IMR-90 (cell line): Measurements from ENCODE around the gene EIF4H. TPM values are rescaled to one million over a fixed set of nuclear protein-coding genes. Genes with fewer than 3 reads are reported as not detected.

Experiments
- ATAC-seq: fragments of 200-7000 bp; cut with Tn5 transposase; 2 replicates; pipeline ENCODE4 v1.9.1; 2020; ENCODE audit warnings: low read depth, mild to moderate bottlenecking, moderate library complexity
- BruUV-seq: library from RNA; stranded (reverse); fragments of 400-500 nt; replicated peaks from 2 replicates; lab custom pipeline; 2021; lab: Mats Ljungman, UMichigan
- CTCF ChIA-PET: fragments of 300-600 bp; formaldehyde crosslinking; extraction: SDS; loops from one replicate; lab custom pipeline; 2021; ENCODE audit warnings: antibody characterized with exemption; lab: Yijun Ruan, JAX
- POLR2A ChIA-PET: fragments of 300-600 bp; sonication (Branson Sonifier 250); formaldehyde crosslinking; loops from one replicate; lab custom pipeline; 2022; ENCODE audit warnings: antibody characterized with exemption; ENCODE audit not compliant: unreplicated experiment; lab: Charles Lee
- DNase-seq: peaks from one replicate; pipeline ENCODE4 v3.0.0; 2013
- H2AFZ ChIP-seq: replicated peaks from 2 replicates; pipeline ENCODE3; 2013; ENCODE audit warnings: low read length, mild to moderate bottlenecking; ENCODE audit not compliant: poor library complexity
- H2AK5ac ChIP-seq: 2 replicates; pipeline ENCODE4 v1.6.1; 2013; ENCODE audit warnings: low read depth, low read length, inconsistent platforms
- H2AK9ac ChIP-seq: replicated peaks from 2 replicates; pipeline ENCODE3; 2013; ENCODE audit warnings: mild to moderate bottlenecking, low read depth, low read length, moderate library complexity; ENCODE audit not compliant: poor library complexity
- H2BK120ac ChIP-seq: 2 replicates; pipeline ENCODE4 v1.6.1; 2013; ENCODE audit warnings: low read depth, low read length, inconsistent platforms
- H2BK15ac ChIP-seq: 3 replicates; pipeline ENCODE4 v1.6.1; 2013; ENCODE audit warnings: low read depth, low read length, inconsistent platforms
- H2BK20ac ChIP-seq: 2 replicates; pipeline ENCODE4 v1.6.1; 2013; ENCODE audit warnings: low read depth, mild to moderate bottlenecking, inconsistent platforms, low read length, moderate library complexity
- H2BK5ac ChIP-seq: 2 replicates; pipeline ENCODE4 v1.6.1; 2013; ENCODE audit warnings: mild to moderate bottlenecking, low read depth, low read length, inconsistent platforms; ENCODE audit not compliant: poor library complexity, severe bottlenecking
- H3K14ac ChIP-seq: replicated peaks from 2 replicates; pipeline ENCODE4 v1.6.1; 2013; ENCODE audit warnings: low read depth, low read length, inconsistent platforms
- H3K18ac ChIP-seq: 2 replicates; pipeline ENCODE4 v1.6.1; 2013; ENCODE audit warnings: low read depth, low read length, control low read depth
- H3K23ac ChIP-seq: 2 replicates; pipeline ENCODE4 v1.6.1; 2013; ENCODE audit warnings: low read depth, low read length, inconsistent platforms
- H3K27ac ChIP-seq: 2 replicates; pipeline ENCODE4 v1.5.1; 2013; ENCODE audit warnings: mild to moderate bottlenecking, control low read depth, low read length; ENCODE audit not compliant: insufficient read depth
- H3K27me3 ChIP-seq: 2 replicates; pipeline ENCODE4 v1.6.1; 2013; ENCODE audit warnings: low read length; ENCODE audit not compliant: control insufficient read depth, insufficient read depth
- H3K36me3 ChIP-seq: 2 replicates; pipeline ENCODE4 v1.6.1; 2013; ENCODE audit warnings: low read length, mixed read lengths; ENCODE audit not compliant: control insufficient read depth, insufficient read depth
- H3K4ac ChIP-seq: 2 replicates; pipeline ENCODE4 v1.6.1; 2013; ENCODE audit warnings: low read depth, low read length, inconsistent platforms
- H3K4me1 ChIP-seq: 2 replicates; pipeline ENCODE4 v1.6.1; 2013; ENCODE audit warnings: low read length, mixed read lengths; ENCODE audit not compliant: control insufficient read depth, insufficient read depth
- H3K4me2 ChIP-seq: 2 replicates; pipeline ENCODE4 v1.6.1; 2013; ENCODE audit warnings: low read depth, mild to moderate bottlenecking, control low read depth, low read length, moderate library complexity
- H3K4me3 ChIP-seq: 2 replicates; pipeline ENCODE4 v1.5.1; 2013; ENCODE audit warnings: low read depth, mild to moderate bottlenecking, control low read depth, low read length, moderate library complexity; ENCODE audit not compliant: insufficient read depth
- H3K56ac ChIP-seq: 2 replicates; pipeline ENCODE4 v1.6.1; 2013; ENCODE audit warnings: low read length, inconsistent platforms; ENCODE audit not compliant: insufficient read depth; ENCODE audit errors: extremely low read depth
- H3K79me1 ChIP-seq, 2 experiments: 2 replicates each; pipeline ENCODE4 v1.6.1; 2013; ENCODE audit warnings: low read length in 2 of 2, inconsistent platforms in 1 of 2, low read depth in 1 of 2
- H3K9ac ChIP-seq: 2 replicates; pipeline ENCODE4 v1.6.1; 2013; ENCODE audit warnings: low read depth, low read length, control low read depth
- H3K9me1 ChIP-seq: 2 replicates; pipeline ENCODE4 v1.6.1; 2013; ENCODE audit warnings: low read length, inconsistent platforms; ENCODE audit not compliant: insufficient read depth
- H3K9me3 ChIP-seq: 2 replicates; pipeline ENCODE4 v1.6.1; 2013; ENCODE audit warnings: low read length; ENCODE audit not compliant: control insufficient read depth, insufficient read depth
- H4K20me1 ChIP-seq: 2 replicates; pipeline ENCODE4 v1.6.1; 2013; ENCODE audit warnings: low read length, inconsistent platforms; ENCODE audit not compliant: insufficient read depth
- H4K5ac ChIP-seq: 2 replicates; pipeline ENCODE4 v1.6.1; 2013; ENCODE audit warnings: mild to moderate bottlenecking, low read depth, low read length, control low read depth
- H4K8ac ChIP-seq, 2 experiments: 2 replicates each; pipeline ENCODE4 v1.6.1; 2013; ENCODE audit warnings: low read depth in 2 of 2, low read length in 2 of 2, control low read depth in 1 of 2, inconsistent platforms in 1 of 2
- H4K91ac ChIP-seq: 2 replicates; pipeline ENCODE4 v1.6.1; 2013; ENCODE audit warnings: low read depth, low read length, inconsistent platforms; ENCODE audit not compliant: insufficient read depth
- CEBPB ChIP-seq: IDR thresholded peaks from 2 replicates; pipeline ENCODE4 v1.6.1; 2012; ENCODE audit warnings: low read depth, low read length, improper control_type of control experiment
- FOS ChIP-seq: fragments of 150-350 bp; IDR thresholded peaks from 2 replicates; pipeline ENCODE4 v1.6.1; 2016; ENCODE audit warnings: low read depth, low read length
- MAFK ChIP-seq: IDR thresholded peaks from 2 replicates; pipeline ENCODE4 v1.6.1; 2012; ENCODE audit warnings: low read depth, low read length, improper control_type of control experiment
- MXI1 ChIP-seq: IDR thresholded peaks from 2 replicates; pipeline ENCODE4 v1.6.1; 2012; ENCODE audit warnings: low read depth, mild to moderate bottlenecking, low read length, moderate library complexity, borderline replicate concordance
- NFE2L2 ChIP-seq: fragments of 150-350 bp; IDR thresholded peaks from 2 replicates; pipeline ENCODE4 v1.6.1; 2016; ENCODE audit warnings: low read depth, mild to moderate bottlenecking, low read length
- POLR2A ChIP-seq: IDR thresholded peaks from 2 replicates; pipeline ENCODE4 v1.6.1; 2012; ENCODE audit warnings: mild to moderate bottlenecking, low read depth, low read length
- RAD21 ChIP-seq: IDR thresholded peaks from 2 replicates; pipeline ENCODE4 v1.6.1; 2012; ENCODE audit warnings: low read length, improper control_type of control experiment
- RCOR1 ChIP-seq: IDR thresholded peaks from 2 replicates; pipeline ENCODE4 v1.6.1; 2012; ENCODE audit warnings: mild to moderate bottlenecking, low read length, improper control_type of control experiment; ENCODE audit not compliant: insufficient replicate concordance
- RFX5 ChIP-seq: IDR thresholded peaks from 2 replicates; pipeline ENCODE4 v1.8.0; 2012; ENCODE audit warnings: low read depth, mild to moderate bottlenecking, low read length, moderate library complexity
- SMC3 ChIP-seq: fragments of 150-350 bp; IDR thresholded peaks from 2 replicates; pipeline ENCODE4 v1.6.1; 2016; ENCODE audit warnings: low read depth, mild to moderate bottlenecking, antibody characterized with exemption, low read length, moderate library complexity
- WGBS, 2 experiments: methylation state at CpG; one replicate each; pipeline versions ENCODE4 v1.1.5 to v1.1.7; 2013; ENCODE audit warnings: missing lambda C conversion rate in 2 of 2; ENCODE audit not compliant: insufficient read length in 1 of 2; ENCODE audit errors: extremely low coverage in 2 of 2; 5-methylcytosine and 5-hydroxymethylcytosine counted together
- dilution Hi-C: fragments of 300-500 bp; cut with HindIII; formaldehyde crosslinking; loops from one replicate; pipeline ENCODE4 v1.14.3; 2018; ENCODE audit warnings: low sequenced_read_pairs; ENCODE audit not compliant: unreplicated experiment
- in situ Hi-C: fragments of 300-500 bp; cut with MboI; formaldehyde crosslinking; loops from 3 replicates; pipeline ENCODE4 v1.14.3; 2019; ENCODE audit warnings: low sequenced_read_pairs, inconsistent platforms, mixed read lengths
- intact Hi-C: fragments of 100-400 bp; cut with micrococcal nuclease; formaldehyde crosslinking; loops from 2 replicates; pipeline ENCODE4 v1.10.0; 2022
- polyA plus RNA-seq, 3 experiments: library from polyadenylated mRNA; depleted of rRNA; stranded (reverse); fragments of >200 nt; gene quantifications; 2 replicates each; pipeline ENCODE4 v1.2.3, GENCODE V29; 2012; ENCODE audit warnings: low replicate concordance in 1 of 3
- total RNA-seq: library from RNA; depleted of rRNA; stranded (reverse); fragments of >200 nt; gene quantifications from 2 replicates; pipeline ENCODE4 v1.2.3, GENCODE V29; 2012
- TF ChIP-seq, protein P1 (sequence below): fragments of 150-350 bp; IDR thresholded peaks from 2 replicates; pipeline ENCODE4 v1.6.1; 2017; ENCODE audit warnings: mild to moderate bottlenecking, antibody characterized with exemption, low read length, low read depth
- TF ChIP-seq, protein P2 (sequence below): fragments of 150-350 bp; IDR thresholded peaks from 2 replicates; pipeline ENCODE4 v1.6.1; 2016; ENCODE audit warnings: low read depth, mild to moderate bottlenecking, low read length, moderate library complexity, borderline replicate concordance
- TF ChIP-seq, protein P3 (sequence below): conservative IDR thresholded peaks from 2 replicates; pipeline ENCODE4 v1.5.1; 2012; ENCODE audit warnings: mild to moderate bottlenecking, low read depth, low read length, improper control_type of control experiment

EIF4H gene
- total and polyA plus RNA-seq, 2 of the 4 experiments (the other 2 are of a cell fraction) = 241 to 321 TPM

DNA sequence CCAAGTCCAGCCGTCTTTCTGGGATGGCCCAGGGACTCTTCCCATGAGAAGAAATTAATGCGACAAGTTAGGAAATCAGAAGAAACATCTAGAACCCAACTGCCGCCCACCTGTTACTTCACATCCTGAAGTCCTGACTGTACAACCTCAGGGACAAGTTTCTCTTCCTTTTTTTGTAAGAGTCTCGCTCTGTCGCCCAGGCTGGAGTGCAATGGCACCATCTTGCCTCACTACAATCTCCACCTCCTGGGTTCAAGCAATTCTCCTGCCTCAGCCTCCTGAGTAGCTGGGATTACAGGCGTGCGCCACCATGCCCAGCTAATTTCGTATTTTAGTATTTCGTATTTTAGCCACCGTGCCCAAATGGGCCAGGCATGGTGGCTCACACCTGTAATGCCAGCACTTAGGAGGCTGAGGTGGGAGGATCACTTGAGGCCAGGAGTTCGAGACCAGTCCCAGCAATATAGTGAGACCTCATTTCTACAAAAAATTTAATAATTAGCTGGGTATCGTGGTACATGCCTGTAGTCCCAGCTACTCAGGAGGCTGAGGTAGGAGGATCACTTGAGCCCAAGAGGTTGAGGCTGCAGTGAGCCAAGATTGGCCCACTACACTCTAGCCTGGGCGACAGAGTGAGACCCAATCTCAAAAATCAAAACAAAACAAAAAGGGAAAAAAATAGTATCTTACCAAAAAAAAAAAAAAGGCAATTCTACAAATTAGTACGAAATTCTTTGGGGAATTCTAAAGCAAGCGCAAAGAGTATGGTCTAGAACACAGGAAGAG, 56.5 kb downstream of the EIF4H start (continued):
- no peak for TF ChIP-seq CEBPB

DNA sequence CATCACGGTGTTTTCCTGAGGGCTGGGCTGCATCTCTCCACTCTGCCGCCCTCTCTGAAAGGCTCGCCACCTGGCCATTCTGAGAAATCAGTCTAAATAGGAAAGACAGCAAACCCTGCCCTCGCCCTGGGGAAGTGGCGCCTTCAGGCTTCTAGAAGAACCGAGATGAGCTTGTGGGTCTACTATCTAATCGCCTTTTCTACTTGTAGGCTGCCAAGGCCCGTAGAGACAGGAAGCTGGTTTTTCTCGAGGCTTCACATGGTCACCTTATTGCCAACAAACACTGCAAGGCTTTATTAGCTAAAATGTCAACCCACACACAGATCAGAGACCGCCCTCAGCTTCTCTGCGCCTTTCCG, 57.1 kb downstream of the EIF4H start:
- no peak overlapping the region for H3K9ac ChIP-seq
- 96% methylated on average over 7 of the region's 12 CpGs; no CpG with 5 or more reads in 1 of the 2 experiments for WGBS, 2 experiments
- H3K4me1 ChIP-seq = peaks cover 9% of the 10 kb centered on the region
- H3K9me1 ChIP-seq = peaks cover 10% of the 10 kb centered on the region
- ChIA-PET POLR2A (no interaction called here), CTCF (interaction anchor here (0.6 kb wide), 1 partner anchor 33 kb away, joined by 3 read pairs; no protein-coding TSS in a partner anchor)
- H3K36me3 ChIP-seq = peaks cover 21% of the 10 kb centered on the region
- TF ChIP-seq CEBPB = no peak
- TF ChIP-seq SMC3 = no peak
- TF ChIP-seq RAD21 = no peak
- TF ChIP-seq RFX5 = no peak
- no peak for TF ChIP-seq MAFK
- TF ChIP-seq NFE2L2 = no peak
- TF ChIP-seq FOS = no peak
- TF ChIP-seq, protein P1, sequence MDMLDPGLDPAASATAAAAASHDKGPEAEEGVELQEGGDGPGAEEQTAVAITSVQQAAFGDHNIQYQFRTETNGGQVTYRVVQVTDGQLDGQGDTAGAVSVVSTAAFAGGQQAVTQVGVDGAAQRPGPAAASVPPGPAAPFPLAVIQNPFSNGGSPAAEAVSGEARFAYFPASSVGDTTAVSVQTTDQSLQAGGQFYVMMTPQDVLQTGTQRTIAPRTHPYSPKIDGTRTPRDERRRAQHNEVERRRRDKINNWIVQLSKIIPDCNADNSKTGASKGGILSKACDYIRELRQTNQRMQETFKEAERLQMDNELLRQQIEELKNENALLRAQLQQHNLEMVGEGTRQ = no peak
- no peak for TF ChIP-seq RCOR1
- TF ChIP-seq, protein P2, sequence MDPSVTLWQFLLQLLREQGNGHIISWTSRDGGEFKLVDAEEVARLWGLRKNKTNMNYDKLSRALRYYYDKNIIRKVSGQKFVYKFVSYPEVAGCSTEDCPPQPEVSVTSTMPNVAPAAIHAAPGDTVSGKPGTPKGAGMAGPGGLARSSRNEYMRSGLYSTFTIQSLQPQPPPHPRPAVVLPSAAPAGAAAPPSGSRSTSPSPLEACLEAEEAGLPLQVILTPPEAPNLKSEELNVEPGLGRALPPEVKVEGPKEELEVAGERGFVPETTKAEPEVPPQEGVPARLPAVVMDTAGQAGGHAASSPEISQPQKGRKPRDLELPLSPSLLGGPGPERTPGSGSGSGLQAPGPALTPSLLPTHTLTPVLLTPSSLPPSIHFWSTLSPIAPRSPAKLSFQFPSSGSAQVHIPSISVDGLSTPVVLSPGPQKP = no peak
- TF ChIP-seq, protein P3, sequence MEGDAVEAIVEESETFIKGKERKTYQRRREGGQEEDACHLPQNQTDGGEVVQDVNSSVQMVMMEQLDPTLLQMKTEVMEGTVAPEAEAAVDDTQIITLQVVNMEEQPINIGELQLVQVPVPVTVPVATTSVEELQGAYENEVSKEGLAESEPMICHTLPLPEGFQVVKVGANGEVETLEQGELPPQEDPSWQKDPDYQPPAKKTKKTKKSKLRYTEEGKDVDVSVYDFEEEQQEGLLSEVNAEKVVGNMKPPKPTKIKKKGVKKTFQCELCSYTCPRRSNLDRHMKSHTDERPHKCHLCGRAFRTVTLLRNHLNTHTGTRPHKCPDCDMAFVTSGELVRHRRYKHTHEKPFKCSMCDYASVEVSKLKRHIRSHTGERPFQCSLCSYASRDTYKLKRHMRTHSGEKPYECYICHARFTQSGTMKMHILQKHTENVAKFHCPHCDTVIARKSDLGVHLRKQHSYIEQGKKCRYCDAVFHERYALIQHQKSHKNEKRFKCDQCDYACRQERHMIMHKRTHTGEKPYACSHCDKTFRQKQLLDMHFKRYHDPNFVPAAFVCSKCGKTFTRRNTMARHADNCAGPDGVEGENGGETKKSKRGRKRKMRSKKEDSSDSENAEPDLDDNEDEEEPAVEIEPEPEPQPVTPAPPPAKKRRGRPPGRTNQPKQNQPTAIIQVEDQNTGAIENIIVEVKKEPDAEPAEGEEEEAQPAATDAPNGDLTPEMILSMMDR = no peak
- TF ChIP-seq MXI1 = no peak
- no peak for TF ChIP-seq POLR2A
- DNase-seq = no peak
- H2AK5ac ChIP-seq = 0 out of 2 replicates have a peak overlapping the region, but pooled peaks have one; percentile 39
- H3K79me1 ChIP-seq = peaks cover 0 to 7% of the 10 kb centered on the region in 2 experiments; a peak in 1 of 4 replicates
- intact Hi-C loops = no loop called here
- H3K14ac ChIP-seq = no peak overlapping the region
- ATAC-seq = no peak
- dilution Hi-C loops = no loop called here
- H3K9me3 ChIP-seq = no peaks in the 10 kb centered on the region
- peaks cover 17% of the 10 kb centered on the region for H4K20me1 ChIP-seq
- BruUV-seq = no TSS peak
- no peak overlapping the region for H4K8ac ChIP-seq
- no peak overlapping the region for H2BK15ac ChIP-seq
- H2BK120ac ChIP-seq = no peak overlapping the region
- H4K5ac ChIP-seq = no peak overlapping the region
- no peak overlapping the region for H2BK5ac ChIP-seq
- no peaks in the 10 kb centered on the region for H3K27me3 ChIP-seq
- no peak overlapping the region for H3K4ac ChIP-seq
- H2AK9ac ChIP-seq = no peak overlapping the region
- in situ Hi-C loops = loop anchor here (25.0 kb wide), 1 partner anchor 131 kb away; no protein-coding TSS in a partner anchor
- no peak overlapping the region for H2BK20ac ChIP-seq
- H3K56ac ChIP-seq = no peak overlapping the region
- no peak overlapping the region for H3K4me3 ChIP-seq
- H3K23ac ChIP-seq = no peak overlapping the region
- H3K18ac ChIP-seq = no peak overlapping the region
- no peak overlapping the region for H3K27ac ChIP-seq
- no peak overlapping the region for H3K4me2 ChIP-seq
- H4K91ac ChIP-seq = no peak overlapping the region
- H2AFZ ChIP-seq = no peak overlapping the region
